Measurements from ENCODE around the gene ARL15.

ARL15 gene

DNA sequence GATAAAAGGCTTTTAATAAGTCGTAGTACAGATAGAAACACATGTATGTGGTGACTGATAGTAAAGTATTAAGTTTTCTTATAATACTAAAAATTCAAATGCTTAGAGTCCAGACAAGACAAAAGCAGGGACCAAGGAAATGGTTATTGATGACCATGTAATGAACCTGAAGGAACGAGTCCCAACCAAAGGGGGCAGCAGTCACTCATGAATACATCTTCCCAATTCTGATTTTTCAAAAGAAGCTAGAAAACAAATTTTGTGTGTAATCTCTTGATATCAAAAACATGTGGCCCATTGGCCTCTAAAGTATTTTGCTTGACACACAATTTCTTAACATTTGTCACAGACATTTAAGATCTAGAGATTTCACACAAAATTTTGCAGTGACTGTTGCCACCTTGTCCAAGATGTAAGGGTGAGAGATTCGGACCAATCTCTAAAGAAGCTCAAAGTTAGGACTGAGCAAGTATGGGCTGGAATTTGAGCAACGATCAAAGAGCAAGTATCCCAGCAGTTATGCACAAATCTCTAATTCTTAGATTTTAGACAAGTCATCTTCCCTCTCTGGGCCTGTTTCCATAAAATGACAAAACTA lies 66.8 kb downstream of the ARL15 start:
- in situ Hi-C loops (cut with MboI; ENCODE audit: low sequenced_read_pairs, unreplicated experiment), result loop anchor here (25.0 kb wide), 1 partner anchor 1056 kb away; no protein-coding TSS in a partner anchor
- DNase-seq (ENCODE audit: low spot score), result peak; percentile 49

DNA sequence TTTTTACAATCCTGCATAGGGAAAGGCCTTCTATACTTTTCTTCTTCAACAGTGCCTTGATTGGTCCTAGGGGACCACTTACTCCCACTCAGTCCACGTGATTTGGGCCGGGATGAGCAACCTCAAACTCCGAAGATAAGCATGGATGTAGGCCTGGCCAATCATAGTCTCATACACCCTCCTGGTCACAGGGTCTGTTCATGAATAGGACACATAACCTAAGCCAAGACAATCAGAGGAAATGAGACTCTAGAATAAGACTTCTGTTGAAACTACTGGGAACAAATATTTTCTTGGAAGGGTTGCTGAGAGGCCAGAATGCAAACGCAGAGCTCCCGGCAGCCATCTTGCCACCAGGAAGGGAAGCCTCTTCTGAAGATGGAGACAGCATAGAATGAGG lies 68.1 kb downstream of the ARL15 start:
- TF ChIP-seq, protein P1, sequence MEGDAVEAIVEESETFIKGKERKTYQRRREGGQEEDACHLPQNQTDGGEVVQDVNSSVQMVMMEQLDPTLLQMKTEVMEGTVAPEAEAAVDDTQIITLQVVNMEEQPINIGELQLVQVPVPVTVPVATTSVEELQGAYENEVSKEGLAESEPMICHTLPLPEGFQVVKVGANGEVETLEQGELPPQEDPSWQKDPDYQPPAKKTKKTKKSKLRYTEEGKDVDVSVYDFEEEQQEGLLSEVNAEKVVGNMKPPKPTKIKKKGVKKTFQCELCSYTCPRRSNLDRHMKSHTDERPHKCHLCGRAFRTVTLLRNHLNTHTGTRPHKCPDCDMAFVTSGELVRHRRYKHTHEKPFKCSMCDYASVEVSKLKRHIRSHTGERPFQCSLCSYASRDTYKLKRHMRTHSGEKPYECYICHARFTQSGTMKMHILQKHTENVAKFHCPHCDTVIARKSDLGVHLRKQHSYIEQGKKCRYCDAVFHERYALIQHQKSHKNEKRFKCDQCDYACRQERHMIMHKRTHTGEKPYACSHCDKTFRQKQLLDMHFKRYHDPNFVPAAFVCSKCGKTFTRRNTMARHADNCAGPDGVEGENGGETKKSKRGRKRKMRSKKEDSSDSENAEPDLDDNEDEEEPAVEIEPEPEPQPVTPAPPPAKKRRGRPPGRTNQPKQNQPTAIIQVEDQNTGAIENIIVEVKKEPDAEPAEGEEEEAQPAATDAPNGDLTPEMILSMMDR (IDR thresholded peaks at IDR 0.05; ENCODE audit: borderline replicate concordance, control extremely low read depth, extremely low read depth, insufficient read depth, missing control alignments), result no peak
- in situ Hi-C loops (cut with MboI; ENCODE audit: low sequenced_read_pairs, unreplicated experiment), result loop anchor here (25.0 kb wide), 1 partner anchor 1055 kb away; no protein-coding TSS in a partner anchor
- DNase-seq (ENCODE audit: low spot score), result no peak

More for the DNA sequence above, 66.8 kb downstream of the ARL15 start:
- TF ChIP-seq, protein P1 (IDR thresholded peaks at IDR 0.05; ENCODE audit: borderline replicate concordance, control extremely low read depth, extremely low read depth, insufficient read depth, missing control alignments), result peak; percentile 48

DNA sequence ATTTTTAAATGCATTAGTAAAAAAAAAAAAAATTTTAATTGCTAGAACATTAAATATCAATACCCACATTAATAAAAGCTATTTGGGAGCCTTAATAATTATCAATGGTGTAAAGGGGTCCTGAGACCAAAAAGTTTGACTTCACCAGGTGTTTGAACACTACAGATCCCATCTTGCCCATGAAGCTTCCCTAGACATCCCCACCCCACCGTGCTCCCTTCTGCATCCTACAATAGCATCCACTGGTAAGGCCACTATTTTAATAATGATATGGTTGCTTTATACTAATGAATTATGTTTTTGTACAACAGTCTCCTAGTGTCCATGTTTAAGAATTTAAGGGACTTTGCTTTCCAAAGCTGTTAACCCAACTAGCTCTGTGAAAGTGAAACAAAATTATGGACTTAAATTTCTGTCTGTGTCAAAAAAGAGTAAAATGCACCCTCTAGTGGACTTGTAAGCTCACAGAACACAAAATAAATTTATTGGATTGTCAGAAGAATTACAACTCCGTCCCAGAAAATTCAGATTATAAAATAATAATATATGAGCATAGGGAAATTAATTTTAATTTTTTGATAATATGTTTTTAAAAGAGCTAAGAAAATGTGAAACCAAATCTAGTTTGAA lies 76.0 kb downstream of the ARL15 start:
- DNase-seq (ENCODE audit: low spot score), result peak; percentile 45
- in situ Hi-C loops (cut with MboI; ENCODE audit: low sequenced_read_pairs, unreplicated experiment), result loop anchor here (25.0 kb wide), 1 partner anchor 1047 kb away; no protein-coding TSS in a partner anchor
- TF ChIP-seq, protein P1 (IDR thresholded peaks at IDR 0.05; ENCODE audit: borderline replicate concordance, control extremely low read depth, extremely low read depth, insufficient read depth, missing control alignments), result peak; percentile 25

DNA sequence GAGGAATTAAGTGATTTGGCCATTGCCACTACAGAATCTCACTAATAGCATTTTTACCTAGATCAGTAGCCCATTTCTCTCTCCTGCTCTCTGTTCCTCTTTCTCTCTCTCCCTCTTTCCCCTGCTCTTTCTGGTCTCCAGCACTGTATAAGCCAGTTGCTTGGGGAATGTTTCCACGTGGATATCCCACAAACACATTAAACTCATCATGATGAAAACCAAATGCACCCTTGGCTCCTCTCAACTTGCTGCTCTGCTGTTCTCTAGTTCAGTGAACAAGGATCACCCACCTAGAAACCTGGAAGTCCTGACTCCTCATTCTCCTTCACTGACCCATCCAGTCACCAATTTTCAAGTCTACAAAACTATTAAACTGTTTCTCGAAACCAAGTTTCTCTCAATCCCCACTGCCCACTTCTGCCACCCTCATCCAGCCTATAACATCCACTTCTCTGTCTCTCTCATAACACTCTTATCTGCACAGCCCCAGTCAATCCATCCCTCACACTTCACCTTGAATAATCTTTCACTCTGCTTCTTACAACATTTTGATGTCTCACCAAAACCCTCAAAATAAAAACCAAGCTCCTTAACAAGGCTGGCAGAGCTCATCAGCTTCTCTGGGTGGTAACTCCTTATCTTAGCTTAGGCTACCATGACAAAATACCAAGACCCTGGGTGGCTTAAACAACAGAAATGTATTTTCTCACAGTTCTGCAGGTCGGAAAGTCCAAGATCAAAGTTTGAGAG lies 79.3 kb downstream of the ARL15 start:
- TF ChIP-seq, protein P1 (IDR thresholded peaks at IDR 0.05; ENCODE audit: borderline replicate concordance, control extremely low read depth, extremely low read depth, insufficient read depth, missing control alignments), result no peak
- in situ Hi-C loops (cut with MboI; ENCODE audit: low sequenced_read_pairs, unreplicated experiment), result loop anchor here (25.0 kb wide), 1 partner anchor 1044 kb away; no protein-coding TSS in a partner anchor
- DNase-seq (ENCODE audit: low spot score), result no peak

DNA sequence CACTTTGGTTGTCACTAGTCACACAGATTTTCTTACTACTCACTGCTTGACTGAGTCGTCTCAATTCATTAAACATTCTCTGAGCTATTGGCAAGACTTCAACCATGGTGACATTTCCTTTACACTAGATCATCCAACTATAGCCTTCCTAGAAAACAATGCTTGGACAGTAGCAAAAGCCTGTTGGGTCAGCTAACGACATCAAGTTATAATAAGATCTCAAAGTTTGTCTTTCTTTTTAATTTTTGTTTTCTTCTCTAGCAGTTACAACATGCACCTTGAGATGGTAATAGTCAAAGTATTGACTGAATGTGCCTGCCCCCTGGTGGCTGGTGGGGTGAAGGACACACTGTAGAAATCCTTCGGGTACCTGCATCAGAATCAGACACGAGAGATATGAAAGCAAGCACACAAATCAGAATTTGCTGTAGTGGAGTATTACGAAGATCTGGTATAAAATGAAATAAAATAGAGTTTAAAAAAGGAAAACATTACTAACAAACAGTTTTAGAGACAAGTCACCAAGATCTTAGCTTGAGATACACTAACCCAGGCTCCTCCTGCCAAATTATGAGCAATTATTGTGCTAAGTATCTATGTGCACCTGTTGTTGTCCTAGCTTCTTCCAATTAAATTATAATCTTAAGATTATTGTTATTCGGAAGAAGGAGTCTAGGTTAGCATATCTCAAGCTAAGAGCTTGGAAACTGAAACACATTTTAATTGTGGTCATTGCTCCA lies 81.2 kb downstream of the ARL15 start:
- TF ChIP-seq, protein P1 (IDR thresholded peaks at IDR 0.05; ENCODE audit: borderline replicate concordance, control extremely low read depth, extremely low read depth, insufficient read depth, missing control alignments), result peak; percentile 88
- DNase-seq (ENCODE audit: low spot score), result peak; percentile 48
- in situ Hi-C loops (cut with MboI; ENCODE audit: low sequenced_read_pairs, unreplicated experiment), result loop anchor here (25.0 kb wide), 1 partner anchor 1042 kb away; no protein-coding TSS in a partner anchor

DNA sequence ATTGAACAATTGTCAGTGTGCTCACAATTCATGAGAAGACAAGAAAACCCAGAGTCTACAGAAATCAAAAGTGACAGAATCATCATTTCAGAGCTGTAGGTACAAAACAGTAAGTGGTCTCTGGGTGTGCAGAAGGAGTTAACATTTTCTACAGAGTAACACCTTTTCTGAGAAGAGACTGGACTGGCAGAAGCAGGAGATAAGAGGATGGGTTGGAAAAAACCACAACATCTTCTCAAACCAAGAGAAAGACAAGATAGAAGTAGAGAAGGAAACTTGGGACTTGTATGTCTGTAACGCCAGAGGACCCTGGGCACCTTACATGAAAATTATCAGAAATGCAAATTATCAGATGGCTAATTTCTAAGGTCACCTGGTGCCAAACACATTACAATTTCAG lies 82.6 kb downstream of the ARL15 start:
- in situ Hi-C loops (cut with MboI; ENCODE audit: low sequenced_read_pairs, unreplicated experiment), result loop anchor here (25.0 kb wide), 1 partner anchor 1040 kb away; no protein-coding TSS in a partner anchor
- TF ChIP-seq, protein P1 (IDR thresholded peaks at IDR 0.05; ENCODE audit: borderline replicate concordance, control extremely low read depth, extremely low read depth, insufficient read depth, missing control alignments), result no peak
- DNase-seq (ENCODE audit: low spot score), result no peak

Measured in GM13976 (cell line).